Natural killer cell (primary cell): ENCODE results near the gene GLTPD2. TPM values are rescaled to one million over a fixed set of nuclear protein-coding genes. Genes with fewer than 3 reads are reported as not detected.

Experiments
- ATAC-seq, 3 donors: fragments of 150-1000 bp in 2 of 3; fragments of 200-7000 bp in 1 of 3; cut with Tn5 transposase; 1 replicate in 1 of 3; 2 replicates in 2 of 3; pipeline ENCODE4 v1.10.0; 2021; ENCODE audit warnings: mild to moderate bottlenecking in 2 of 3, moderate library complexity in 2 of 3
- DNase-seq, 2 donors: peaks; one replicate each; pipeline versions ENCODE4 v3.0.0 to v3.0.0-alpha.2; 2013 to 2021; ENCODE audit warnings: mixed read lengths in 1 of 2
- H3K27ac ChIP-seq: one replicate; pipeline ENCODE4 v1.5.1; 2013; ENCODE audit warnings: mild to moderate bottlenecking, low read length
- H3K27me3 ChIP-seq: one replicate; pipeline ENCODE4 v1.6.1; 2013; ENCODE audit warnings: low read length; ENCODE audit not compliant: control insufficient read depth, insufficient read depth
- H3K36me3 ChIP-seq: one replicate; pipeline ENCODE4 v1.6.1; 2013; ENCODE audit warnings: low read length; ENCODE audit not compliant: control insufficient read depth, insufficient read depth
- H3K4me1 ChIP-seq: one replicate; pipeline ENCODE4 v1.6.1; 2013; ENCODE audit warnings: low read length; ENCODE audit not compliant: control insufficient read depth, insufficient read depth
- H3K4me3 ChIP-seq: one replicate; pipeline ENCODE4 v1.5.1; 2013; ENCODE audit warnings: low read length
- H3K9me3 ChIP-seq: one replicate; pipeline ENCODE4 v1.6.1; 2013; ENCODE audit warnings: low read length; ENCODE audit not compliant: control insufficient read depth, insufficient read depth
- H3K27ac Mint-ChIP-seq, 2 donors: one replicate each; pipeline ENCODE4 v1.8.0; 2022; ENCODE audit warnings: mild to moderate bottlenecking in 2 of 2, mixed read lengths in 2 of 2, moderate library complexity in 1 of 2
- H3K27me3 Mint-ChIP-seq, 2 donors: one replicate each; pipeline ENCODE4 v1.8.0; 2022; ENCODE audit warnings: low read depth in 2 of 2, mixed read lengths in 2 of 2
- H3K36me3 Mint-ChIP-seq: one replicate; pipeline ENCODE4 v1.8.0; 2022; ENCODE audit warnings: mixed read lengths
- H3K4me1 Mint-ChIP-seq, 2 donors: one replicate each; pipeline ENCODE4 v1.8.0; 2022; ENCODE audit warnings: mixed read lengths in 2 of 2
- H3K4me3 Mint-ChIP-seq: one replicate; pipeline ENCODE4 v1.8.0; 2022; ENCODE audit warnings: mild to moderate bottlenecking, moderate library complexity, mixed read lengths
- H3K9me3 Mint-ChIP-seq, 2 donors: one replicate each; pipeline ENCODE4 v1.8.0; 2022; ENCODE audit warnings: mixed read lengths in 2 of 2
- WGBS: methylation state at CpG from one replicate; pipeline ENCODE4 v1.1.7; 2013; ENCODE audit warnings: missing lambda C conversion rate; ENCODE audit not compliant: insufficient coverage; 5-methylcytosine and 5-hydroxymethylcytosine counted together
- intact Hi-C: fragments of 100-400 bp; cut with micrococcal nuclease; formaldehyde crosslinking; loops from one replicate; pipeline ENCODE4 v1.14.2; 2022
- total RNA-seq, 4 donors: library from RNA; stranded (reverse); fragments of 120-200 nt in 1 of 4; gene quantifications; one replicate each; pipeline versions ENCODE4 v1.2.3 to v1.2.4, GENCODE V29; 2013 to 2022
- TF ChIP-seq, protein P1 (sequence below): fragments of 200-600 bp; IDR thresholded peaks from one replicate; pipeline ENCODE4 v1.8.0; 2022; ENCODE audit warnings: antibody characterized with exemption

Gene GLTPD2
- total RNA-seq, 3 donors from 2014 or later (not counting 1 experiment from before 2014, with no cell fraction given), result not detected

DNA sequence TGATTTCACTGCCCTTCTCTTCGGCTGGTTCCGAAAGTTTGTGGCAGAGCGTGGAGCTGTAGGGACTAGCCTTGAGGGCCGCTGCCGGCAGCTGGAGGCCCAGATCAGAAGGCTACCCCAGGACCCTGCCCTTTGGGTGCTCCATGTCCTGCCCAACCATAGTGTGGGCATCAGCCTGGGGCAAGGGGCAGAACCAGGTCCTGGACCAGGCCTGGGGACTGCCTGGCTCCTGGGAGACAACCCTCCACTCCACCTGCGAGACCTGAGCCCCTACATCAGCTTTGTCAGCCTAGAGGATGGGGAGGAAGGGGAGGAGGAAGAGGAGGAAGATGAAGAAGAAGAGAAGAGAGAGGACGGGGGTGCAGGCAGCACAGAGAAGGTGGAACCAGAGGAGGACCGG, 48.2 kb upstream of the GLTPD2 start:
- Mint-ChIP-seq H3K27me3 (peaks cover 18 to 52% of the 10 kb centered on the region in 2 donors), H3K36me3 (no peaks in the 10 kb centered on the region)
- no peak overlapping the region for H3K4me3 ChIP-seq

DNA sequence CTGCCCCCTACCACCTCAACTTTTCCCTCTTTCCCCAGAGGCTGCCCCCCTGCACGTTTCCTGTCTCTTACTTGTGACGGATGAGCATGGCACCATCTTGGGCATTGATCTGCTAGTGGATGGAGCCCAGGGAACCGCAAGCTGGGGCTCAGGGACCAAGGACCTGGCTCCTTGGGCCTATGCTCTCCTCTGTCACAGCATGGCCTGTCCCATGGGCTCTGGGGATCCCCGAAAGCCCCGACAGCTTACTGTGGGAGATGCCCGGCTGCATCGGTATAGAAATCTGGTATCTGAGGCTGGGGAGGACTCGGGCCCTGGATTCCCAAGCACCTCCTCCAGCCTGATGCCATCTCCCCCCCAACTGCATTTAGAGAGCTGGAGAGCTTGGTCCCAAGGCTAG, 47.2 kb upstream of the GLTPD2 start:
- DNase-seq (no peak), ATAC-seq (no peak)
- no peak overlapping the region for H3K4me3 ChIP-seq
- Mint-ChIP-seq H3K9me3 (no peaks in the 10 kb centered on the region), H3K27ac (peak overlapping the region in 1 of 2 donors; percentile 16), H3K36me3 (no peaks in the 10 kb centered on the region), H3K27me3 (peaks cover 18 to 52% of the 10 kb centered on the region in 2 donors), H3K4me1 (peaks cover 16 to 31% of the 10 kb centered on the region in 2 donors), H3K4me3 (peak overlapping the region; percentile 71)
- H3K4me1 ChIP-seq, result peaks cover 27% of the 10 kb centered on the region
- no peaks in the 10 kb centered on the region for H3K9me3 ChIP-seq
- H3K27ac ChIP-seq, result no peak overlapping the region
- H3K27me3 ChIP-seq, result peaks cover 21% of the 10 kb centered on the region
- WGBS, result 94% methylated on average over 8 of the region's 8 CpGs
- intact Hi-C loops, result no loop called here
- TF ChIP-seq, protein P1, sequence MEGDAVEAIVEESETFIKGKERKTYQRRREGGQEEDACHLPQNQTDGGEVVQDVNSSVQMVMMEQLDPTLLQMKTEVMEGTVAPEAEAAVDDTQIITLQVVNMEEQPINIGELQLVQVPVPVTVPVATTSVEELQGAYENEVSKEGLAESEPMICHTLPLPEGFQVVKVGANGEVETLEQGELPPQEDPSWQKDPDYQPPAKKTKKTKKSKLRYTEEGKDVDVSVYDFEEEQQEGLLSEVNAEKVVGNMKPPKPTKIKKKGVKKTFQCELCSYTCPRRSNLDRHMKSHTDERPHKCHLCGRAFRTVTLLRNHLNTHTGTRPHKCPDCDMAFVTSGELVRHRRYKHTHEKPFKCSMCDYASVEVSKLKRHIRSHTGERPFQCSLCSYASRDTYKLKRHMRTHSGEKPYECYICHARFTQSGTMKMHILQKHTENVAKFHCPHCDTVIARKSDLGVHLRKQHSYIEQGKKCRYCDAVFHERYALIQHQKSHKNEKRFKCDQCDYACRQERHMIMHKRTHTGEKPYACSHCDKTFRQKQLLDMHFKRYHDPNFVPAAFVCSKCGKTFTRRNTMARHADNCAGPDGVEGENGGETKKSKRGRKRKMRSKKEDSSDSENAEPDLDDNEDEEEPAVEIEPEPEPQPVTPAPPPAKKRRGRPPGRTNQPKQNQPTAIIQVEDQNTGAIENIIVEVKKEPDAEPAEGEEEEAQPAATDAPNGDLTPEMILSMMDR, result no peak
- no peaks in the 10 kb centered on the region for H3K36me3 ChIP-seq

More for the DNA sequence above, 48.2 kb upstream of the GLTPD2 start:
- ATAC-seq, result no peak
- peaks cover 16 to 31% of the 10 kb centered on the region in 2 donors for H3K4me1 Mint-ChIP-seq
- 95% methylated on average over 7 of the region's 8 CpGs for WGBS
- H3K4me3 Mint-ChIP-seq, result peak overlapping the region; percentile 89
- TF ChIP-seq, protein P1, result no peak
- H3K9me3 Mint-ChIP-seq, result no peaks in the 10 kb centered on the region
- Histone ChIP-seq H3K27ac (no peak overlapping the region), H3K9me3 (no peaks in the 10 kb centered on the region), H3K27me3 (peaks cover 21% of the 10 kb centered on the region), H3K4me1 (peaks cover 27% of the 10 kb centered on the region), H3K36me3 (no peaks in the 10 kb centered on the region)
- H3K27ac Mint-ChIP-seq, result peak overlapping the region in 1 of 2 donors; percentile 81
- no peak for DNase-seq
- intact Hi-C loops, result no loop called here

- Mint-ChIP-seq H3K27me3 (peaks cover 18 to 55% of the 10 kb centered on the region in 2 donors), H3K36me3 (no peaks in the 10 kb centered on the region), H3K9me3 (no peaks in the 10 kb centered on the region), H3K27ac (peak overlapping the region in 1 of 2 donors; percentile 16), H3K4me3 (no peak overlapping the region), H3K4me1 (peaks cover 16 to 31% of the 10 kb centered on the region in 2 donors)
- WGBS, result 91% methylated on average over 9 of the region's 9 CpGs
- intact Hi-C loops, result no loop called here
- TF ChIP-seq, protein P1, result no peak
- H3K27me3 ChIP-seq, result peaks cover 21% of the 10 kb centered on the region
- no peak overlapping the region for H3K4me3 ChIP-seq
- peaks cover 27% of the 10 kb centered on the region for H3K4me1 ChIP-seq
- no peaks in the 10 kb centered on the region for H3K36me3 ChIP-seq
- H3K9me3 ChIP-seq, result no peaks in the 10 kb centered on the region
- no peak for ATAC-seq
- no peak overlapping the region for H3K27ac ChIP-seq
- DNase-seq, result no peak
These were observed 46.6 kb upstream of the GLTPD2 start for GRCh38 chr17:4742133-4742532.

GRCh38 chr17:4742629-4743028, 46.1 kb upstream of the GLTPD2 start:
- 95% methylated on average over 10 of the region's 10 CpGs for WGBS
- H3K36me3 Mint-ChIP-seq, result no peaks in the 10 kb centered on the region
- peaks cover 17 to 32% of the 10 kb centered on the region in 2 donors for H3K4me1 Mint-ChIP-seq
- Histone ChIP-seq H3K4me3 (no peak overlapping the region), H3K9me3 (no peaks in the 10 kb centered on the region), H3K27me3 (peaks cover 21% of the 10 kb centered on the region), H3K27ac (no peak overlapping the region), H3K4me1 (peaks cover 27% of the 10 kb centered on the region), H3K36me3 (no peaks in the 10 kb centered on the region)
- H3K4me3 Mint-ChIP-seq, result no peak overlapping the region
- DNase-seq (no peak), ATAC-seq (no peak)
- H3K9me3 Mint-ChIP-seq, result no peaks in the 10 kb centered on the region
- intact Hi-C loops, result no loop called here
- peaks cover 20 to 55% of the 10 kb centered on the region in 2 donors for H3K27me3 Mint-ChIP-seq
- no peak overlapping the region for H3K27ac Mint-ChIP-seq
- TF ChIP-seq, protein P1, result no peak
